PC-3 (cell line): ENCODE measurements around the gene CELF2. TPM values are rescaled to one million over a fixed set of nuclear protein-coding genes. Genes with fewer than 3 reads are reported as not detected.

ENCODE experiments used
- ATAC-seq: fragments of 200-7000 bp; cut with Tn5 transposase; 2 replicates; pipeline ENCODE4 v1.9.1; 2020; ENCODE audit warnings: mild to moderate bottlenecking, moderate library complexity
- BruUV-seq: library from RNA; stranded (reverse); fragments of 400-500 nt; replicated peaks from 2 replicates; lab custom pipeline; 2021; lab: Mats Ljungman, UMichigan
- CTCF ChIA-PET: fragments of 300-600 bp; sonication (Branson Sonifier 250); formaldehyde crosslinking; loops from one replicate; lab custom pipeline; 2022; ENCODE audit warnings: antibody characterized with exemption; lab: Charles Lee
- POLR2A ChIA-PET: fragments of 300-600 bp; sonication (Branson Sonifier 250); formaldehyde crosslinking; loops from one replicate; lab custom pipeline; 2022; ENCODE audit warnings: antibody characterized with exemption; ENCODE audit not compliant: unreplicated experiment; lab: Charles Lee
- DNase-seq: peaks from one replicate; pipeline ENCODE4 v3.0.0-alpha.2; 2015
- H2AFZ ChIP-seq: fragments of 300-600 bp; sonication (generic); 2 replicates; pipeline ENCODE4 v1.6.0; 2016; ENCODE audit warnings: antibody characterized with exemption, low read length
- H3F3A ChIP-seq: fragments of 300-600 bp; sonication (generic); one replicate; pipeline ENCODE4 v1.6.0; 2017; ENCODE audit warnings: antibody characterized with exemption, low read length, control low read depth, mild to moderate bottlenecking; ENCODE audit not compliant: unreplicated experiment
- H3K27ac ChIP-seq: fragments of 300-600 bp; sonication (generic); 2 replicates; pipeline ENCODE4 v1.5.1; 2016; ENCODE audit warnings: mild to moderate bottlenecking, low read length
- H3K27me3 ChIP-seq: fragments of 300-600 bp; sonication (generic); 2 replicates; pipeline ENCODE4 v1.6.1; 2016; ENCODE audit warnings: low read length, mixed read lengths
- H3K36me3 ChIP-seq: fragments of 300-600 bp; sonication (generic); 2 replicates; pipeline ENCODE4 v1.6.1; 2016; ENCODE audit warnings: low read depth, mixed run types, low read length, mixed read lengths
- H3K4me1 ChIP-seq: fragments of 300-600 bp; sonication (generic); 2 replicates; pipeline ENCODE4 v1.5.1; 2016; ENCODE audit warnings: low read length; ENCODE audit not compliant: insufficient read depth
- H3K4me2 ChIP-seq: fragments of 300-600 bp; sonication (generic); 2 replicates; pipeline ENCODE4 v1.6.0; 2016; ENCODE audit warnings: low read length
- H3K4me3 ChIP-seq: fragments of 300-600 bp; sonication (generic); 2 replicates; pipeline ENCODE4 v1.5.1; 2016; ENCODE audit warnings: mild to moderate bottlenecking, low read length, mixed read lengths
- H3K79me2 ChIP-seq: fragments of 300-600 bp; sonication (generic); 2 replicates; pipeline ENCODE4 v1.6.1; 2017; ENCODE audit warnings: low read length, mixed read lengths
- H3K9ac ChIP-seq: fragments of 300-600 bp; sonication (generic); 2 replicates; pipeline ENCODE4 v1.6.0; 2016; ENCODE audit warnings: mild to moderate bottlenecking, low read length
- H3K9me2 ChIP-seq: fragments of 300-600 bp; sonication (generic); replicated peaks from 2 replicates; pipeline ENCODE4 v1.6.1; 2016; ENCODE audit warnings: mixed run types, low read length, mixed read lengths
- H3K9me3 ChIP-seq: fragments of 300-600 bp; sonication (generic); 2 replicates; pipeline ENCODE4 v1.6.1; 2016; ENCODE audit warnings: low read length, mixed read lengths
- H4K20me1 ChIP-seq: fragments of 300-600 bp; sonication (generic); 2 replicates; pipeline ENCODE4 v1.6.1; 2016; ENCODE audit warnings: low read length, mixed read lengths
- EZH2 ChIP-seq: fragments of 300-600 bp; sonication (generic); IDR thresholded peaks from one replicate; pipeline ENCODE4 v1.6.1; 2017; ENCODE audit warnings: antibody characterized with exemption, mild to moderate bottlenecking, low read length; ENCODE audit not compliant: unreplicated experiment
- EZH2phosphoT487 ChIP-seq: fragments of 300-600 bp; sonication (generic); IDR thresholded peaks from 2 replicates; pipeline ENCODE4 v1.6.1; 2018; ENCODE audit warnings: mild to moderate bottlenecking, antibody characterized with exemption, low read length, borderline replicate concordance
- intact Hi-C: fragments of 100-400 bp; cut with micrococcal nuclease; formaldehyde crosslinking; loops from 2 replicates; pipeline ENCODE4 v1.9.0; 2023
- total RNA-seq: library from RNA; depleted of rRNA; stranded (reverse); fragments of >200 nt; gene quantifications from 2 replicates; pipeline ENCODE4 v1.2.3, GENCODE V29; 2014
- TF ChIP-seq, protein P1 (sequence below): fragments of 300-600 bp; sonication (generic); conservative IDR thresholded peaks from 2 replicates; pipeline ENCODE4 v1.5.1; 2017; ENCODE audit warnings: antibody characterized with exemption, low read depth, mild to moderate bottlenecking, low read length

Gene CELF2
- total RNA-seq, 1 experiment from 2014 or later = not detected

DNA sequence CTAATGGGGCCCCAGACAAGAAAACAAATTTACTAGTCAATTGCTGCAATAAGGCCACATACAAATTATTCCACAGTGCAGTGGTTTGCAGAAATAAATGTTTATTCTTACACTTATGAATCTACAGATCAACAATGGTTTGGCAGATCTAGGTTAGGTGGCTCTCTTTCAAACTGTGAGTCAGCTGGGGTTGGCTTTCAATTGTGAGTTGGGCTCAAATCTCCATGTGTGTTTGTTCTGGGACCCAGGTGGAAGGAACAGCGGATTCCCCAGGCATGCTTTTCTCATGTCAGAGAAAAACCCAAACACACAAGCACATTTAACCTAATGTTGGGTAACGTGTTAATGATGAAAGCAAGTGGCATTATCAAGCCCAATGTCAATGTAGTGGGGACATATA lies 25.6 kb upstream of the CELF2 start:
- H3K27me3 ChIP-seq = no peaks in the 10 kb centered on the region
- no peaks in the 10 kb centered on the region for H3K79me2 ChIP-seq
- H3K9me2 ChIP-seq = no peaks in the 10 kb centered on the region
- H3K36me3 ChIP-seq = no peaks in the 10 kb centered on the region
- H3K4me1 ChIP-seq = no peaks in the 10 kb centered on the region
- H3K9ac ChIP-seq = no peak overlapping the region
- intact Hi-C loops = no loop called here
- no peak for TF ChIP-seq EZH2phosphoT487
- TF ChIP-seq, protein P1, sequence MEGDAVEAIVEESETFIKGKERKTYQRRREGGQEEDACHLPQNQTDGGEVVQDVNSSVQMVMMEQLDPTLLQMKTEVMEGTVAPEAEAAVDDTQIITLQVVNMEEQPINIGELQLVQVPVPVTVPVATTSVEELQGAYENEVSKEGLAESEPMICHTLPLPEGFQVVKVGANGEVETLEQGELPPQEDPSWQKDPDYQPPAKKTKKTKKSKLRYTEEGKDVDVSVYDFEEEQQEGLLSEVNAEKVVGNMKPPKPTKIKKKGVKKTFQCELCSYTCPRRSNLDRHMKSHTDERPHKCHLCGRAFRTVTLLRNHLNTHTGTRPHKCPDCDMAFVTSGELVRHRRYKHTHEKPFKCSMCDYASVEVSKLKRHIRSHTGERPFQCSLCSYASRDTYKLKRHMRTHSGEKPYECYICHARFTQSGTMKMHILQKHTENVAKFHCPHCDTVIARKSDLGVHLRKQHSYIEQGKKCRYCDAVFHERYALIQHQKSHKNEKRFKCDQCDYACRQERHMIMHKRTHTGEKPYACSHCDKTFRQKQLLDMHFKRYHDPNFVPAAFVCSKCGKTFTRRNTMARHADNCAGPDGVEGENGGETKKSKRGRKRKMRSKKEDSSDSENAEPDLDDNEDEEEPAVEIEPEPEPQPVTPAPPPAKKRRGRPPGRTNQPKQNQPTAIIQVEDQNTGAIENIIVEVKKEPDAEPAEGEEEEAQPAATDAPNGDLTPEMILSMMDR = no peak
- no peak for TF ChIP-seq EZH2
- ATAC-seq (no peak), DNase-seq (no peak)
- no peak overlapping the region for H3K4me3 ChIP-seq
- H4K20me1 ChIP-seq = no peaks in the 10 kb centered on the region
- H3K27ac ChIP-seq = no peak overlapping the region
- no peak overlapping the region for H2AFZ ChIP-seq
- ChIA-PET POLR2A (no interaction called here), CTCF (no interaction called here)
- no peak overlapping the region for H3K4me2 ChIP-seq
- no peaks in the 10 kb centered on the region for H3K9me3 ChIP-seq
- no TSS peak for BruUV-seq
- H3F3A ChIP-seq = no peaks in the 10 kb centered on the region

- Histone ChIP-seq H3K4me2 (no peak overlapping the region), H3K79me2 (no peaks in the 10 kb centered on the region), H4K20me1 (no peaks in the 10 kb centered on the region), H2AFZ (no peak overlapping the region), H3K9me2 (no peaks in the 10 kb centered on the region), H3K9ac (no peak overlapping the region), H3K4me3 (no peak overlapping the region), H3K27ac (no peak overlapping the region), H3K36me3 (no peaks in the 10 kb centered on the region), H3K27me3 (no peaks in the 10 kb centered on the region), H3K4me1 (no peaks in the 10 kb centered on the region), H3F3A (no peaks in the 10 kb centered on the region), H3K9me3 (no peaks in the 10 kb centered on the region)
- no TSS peak for BruUV-seq
- ATAC-seq = no peak
- TF ChIP-seq, protein P1 = no peak
- TF ChIP-seq EZH2 (no peak), EZH2phosphoT487 (no peak)
- POLR2A ChIA-PET = no interaction called here
- DNase-seq = no peak
- intact Hi-C loops = no loop called here
- CTCF ChIA-PET = no interaction called here
Observed at GRCh38 chr10:10992961-10993714, 24.5 kb upstream of the CELF2 start.

DNA sequence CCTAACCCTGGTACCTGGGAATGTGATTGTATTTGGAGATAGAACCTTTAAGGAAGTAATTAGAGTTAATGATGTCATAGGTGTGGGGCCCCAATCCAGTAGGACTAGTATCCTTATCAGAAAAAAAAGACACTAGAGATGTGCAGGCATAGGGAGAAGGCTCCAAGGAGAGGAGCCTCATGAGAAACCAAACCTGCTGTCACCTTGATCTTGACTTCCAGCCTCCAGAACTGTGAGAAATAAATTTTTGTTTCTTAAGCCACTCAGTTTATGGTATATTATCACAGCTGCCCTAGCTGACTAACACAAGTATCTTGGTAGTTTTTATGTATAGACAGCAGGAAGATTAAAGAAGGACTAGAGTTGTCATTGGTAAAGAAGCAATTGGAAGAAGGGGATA lies 23.9 kb upstream of the CELF2 start:
- BruUV-seq = no TSS peak
- DNase-seq = no peak
- Histone ChIP-seq H3K27ac (no peak overlapping the region), H3K79me2 (no peaks in the 10 kb centered on the region), H3K9me2 (no peaks in the 10 kb centered on the region), H3K4me2 (no peak overlapping the region), H3K4me1 (no peaks in the 10 kb centered on the region), H2AFZ (no peak overlapping the region), H3K36me3 (no peaks in the 10 kb centered on the region), H3K27me3 (no peaks in the 10 kb centered on the region), H3F3A (no peaks in the 10 kb centered on the region), H3K9me3 (no peaks in the 10 kb centered on the region), H3K9ac (no peak overlapping the region), H4K20me1 (no peaks in the 10 kb centered on the region), H3K4me3 (no peak overlapping the region)
- ChIA-PET POLR2A (no interaction called here), CTCF (no interaction called here)
- ATAC-seq = no peak
- intact Hi-C loops = no loop called here
- TF ChIP-seq, protein P1 = no peak
- TF ChIP-seq EZH2phosphoT487 = no peak
- no peak for TF ChIP-seq EZH2
